NCI-H345 treated with DMSO at 0.1 percent for 48 hours (cell line): Measurements from ENCODE around the gene TBC1D1.

Experiments
- DNase-seq: peaks from one replicate; lab custom pipeline; 2025; ENCODE audit not compliant: unreplicated experiment; lab: John Stamatoyannopoulos, UW

Gene TBC1D1

GRCh38 chr4:38182334-38182998, 291.6 kb downstream of the TBC1D1 start:
- no peak for DNase-seq

GRCh38 chr4:38184404-38184803, 293.5 kb downstream of the TBC1D1 start:
- no peak for DNase-seq

GRCh38 chr4:38185406-38186144, 294.7 kb downstream of the TBC1D1 start:
- no peak for DNase-seq

- no peak for DNase-seq
Measured at GRCh38 chr4:38188136-38188535, 297.3 kb downstream of the TBC1D1 start.

- no peak for DNase-seq
Measured at GRCh38 chr4:38188631-38189101, 297.8 kb downstream of the TBC1D1 start.
